Brain microvascular endothelial cell (primary cell): ENCODE results near the gene MYO18B.

Source experiments
- DNase-seq: peaks from one replicate; pipeline ENCODE4 v3.0.0-alpha.2; 2020
- H3K27ac ChIP-seq: fragments of 250-450 bp; sonication (Bioruptor Pico); 2 replicates; pipeline ENCODE4 v1.5.1; 2020; ENCODE audit warnings: mild to moderate bottlenecking, moderate library complexity
- H3K27me3 ChIP-seq: fragments of 250-450 bp; sonication (Bioruptor Pico); replicated peaks from 2 replicates; pipeline ENCODE4 v1.5.1; 2020; ENCODE audit warnings: mild to moderate bottlenecking
- H3K36me3 ChIP-seq: fragments of 250-450 bp; sonication (Bioruptor Pico); replicated peaks from 2 replicates; pipeline ENCODE4 v1.5.1; 2020; ENCODE audit warnings: mild to moderate bottlenecking
- H3K4me3 ChIP-seq: 2 replicates; pipeline ENCODE4 v1.5.1; 2011; ENCODE audit warnings: low read depth, mild to moderate bottlenecking, control low read depth, low read length, moderate library complexity
- in situ Hi-C: cut with HindIII; loops from 2 replicates; pipeline ENCODE4 v1.10.0; 2017; ENCODE audit warnings: low sequenced_read_pairs, low pct_ligation_motif_present
- TF ChIP-seq, protein P1 (sequence below): IDR thresholded peaks from 2 replicates; pipeline ENCODE4 v1.5.1; 2011; ENCODE audit warnings: low read depth, mild to moderate bottlenecking, moderate library complexity, low read length, control low read depth, inconsistent platforms; ENCODE audit errors: missing control alignments

Gene MYO18B

DNA sequence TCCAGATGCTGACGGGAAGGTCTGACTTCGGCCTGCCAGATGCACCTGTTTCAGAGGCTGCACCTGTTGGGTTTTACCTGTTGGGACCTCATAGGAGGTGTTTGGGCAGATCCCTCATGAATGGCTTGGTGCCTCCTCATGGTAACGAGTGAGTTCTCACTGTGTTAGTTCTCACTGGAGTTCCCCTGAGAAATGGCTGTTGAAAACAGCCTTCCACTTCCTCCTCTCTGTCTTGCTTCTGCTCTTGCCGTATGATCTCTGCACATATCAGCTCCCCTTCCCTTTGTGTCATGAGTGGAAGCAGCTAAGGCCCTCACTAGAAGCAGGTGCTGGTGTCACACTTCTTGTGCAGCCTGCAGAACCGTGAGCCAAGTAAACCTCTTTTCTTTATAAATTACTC lies 219.7 kb downstream of the MYO18B start:
- H3K4me3 ChIP-seq, result no peak overlapping the region
- in situ Hi-C loops, result no loop called here
- TF ChIP-seq, protein P1, sequence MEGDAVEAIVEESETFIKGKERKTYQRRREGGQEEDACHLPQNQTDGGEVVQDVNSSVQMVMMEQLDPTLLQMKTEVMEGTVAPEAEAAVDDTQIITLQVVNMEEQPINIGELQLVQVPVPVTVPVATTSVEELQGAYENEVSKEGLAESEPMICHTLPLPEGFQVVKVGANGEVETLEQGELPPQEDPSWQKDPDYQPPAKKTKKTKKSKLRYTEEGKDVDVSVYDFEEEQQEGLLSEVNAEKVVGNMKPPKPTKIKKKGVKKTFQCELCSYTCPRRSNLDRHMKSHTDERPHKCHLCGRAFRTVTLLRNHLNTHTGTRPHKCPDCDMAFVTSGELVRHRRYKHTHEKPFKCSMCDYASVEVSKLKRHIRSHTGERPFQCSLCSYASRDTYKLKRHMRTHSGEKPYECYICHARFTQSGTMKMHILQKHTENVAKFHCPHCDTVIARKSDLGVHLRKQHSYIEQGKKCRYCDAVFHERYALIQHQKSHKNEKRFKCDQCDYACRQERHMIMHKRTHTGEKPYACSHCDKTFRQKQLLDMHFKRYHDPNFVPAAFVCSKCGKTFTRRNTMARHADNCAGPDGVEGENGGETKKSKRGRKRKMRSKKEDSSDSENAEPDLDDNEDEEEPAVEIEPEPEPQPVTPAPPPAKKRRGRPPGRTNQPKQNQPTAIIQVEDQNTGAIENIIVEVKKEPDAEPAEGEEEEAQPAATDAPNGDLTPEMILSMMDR, result no peak
- H3K27me3 ChIP-seq, result no peaks in the 10 kb centered on the region
- H3K36me3 ChIP-seq, result no peaks in the 10 kb centered on the region
- no peak overlapping the region for H3K27ac ChIP-seq
- DNase-seq, result no peak

DNA sequence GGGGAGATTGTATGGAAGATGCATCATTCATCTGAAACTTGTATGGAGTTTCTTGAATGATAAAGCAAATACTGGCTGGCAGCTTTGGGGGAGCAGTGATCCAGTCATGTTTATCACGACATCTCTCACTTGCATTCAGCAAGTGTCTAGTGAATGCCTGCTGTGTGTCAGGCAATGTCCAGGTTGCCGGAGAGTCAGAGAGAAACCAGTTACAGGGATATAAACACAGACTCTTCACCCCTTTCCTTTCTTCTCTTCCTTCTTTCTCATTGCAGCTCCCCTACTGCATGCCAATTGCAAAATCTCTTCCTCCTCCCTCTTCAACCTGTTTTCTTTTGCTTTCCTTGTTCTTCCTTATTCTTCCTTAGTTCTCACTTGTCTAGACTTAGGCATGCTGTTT lies 220.7 kb downstream of the MYO18B start:
- Histone ChIP-seq H3K4me3 (no peak overlapping the region), H3K36me3 (no peaks in the 10 kb centered on the region), H3K27me3 (no peaks in the 10 kb centered on the region), H3K27ac (no peak overlapping the region)
- no peak for DNase-seq
- TF ChIP-seq, protein P1, result no peak
- in situ Hi-C loops, result no loop called here

DNA sequence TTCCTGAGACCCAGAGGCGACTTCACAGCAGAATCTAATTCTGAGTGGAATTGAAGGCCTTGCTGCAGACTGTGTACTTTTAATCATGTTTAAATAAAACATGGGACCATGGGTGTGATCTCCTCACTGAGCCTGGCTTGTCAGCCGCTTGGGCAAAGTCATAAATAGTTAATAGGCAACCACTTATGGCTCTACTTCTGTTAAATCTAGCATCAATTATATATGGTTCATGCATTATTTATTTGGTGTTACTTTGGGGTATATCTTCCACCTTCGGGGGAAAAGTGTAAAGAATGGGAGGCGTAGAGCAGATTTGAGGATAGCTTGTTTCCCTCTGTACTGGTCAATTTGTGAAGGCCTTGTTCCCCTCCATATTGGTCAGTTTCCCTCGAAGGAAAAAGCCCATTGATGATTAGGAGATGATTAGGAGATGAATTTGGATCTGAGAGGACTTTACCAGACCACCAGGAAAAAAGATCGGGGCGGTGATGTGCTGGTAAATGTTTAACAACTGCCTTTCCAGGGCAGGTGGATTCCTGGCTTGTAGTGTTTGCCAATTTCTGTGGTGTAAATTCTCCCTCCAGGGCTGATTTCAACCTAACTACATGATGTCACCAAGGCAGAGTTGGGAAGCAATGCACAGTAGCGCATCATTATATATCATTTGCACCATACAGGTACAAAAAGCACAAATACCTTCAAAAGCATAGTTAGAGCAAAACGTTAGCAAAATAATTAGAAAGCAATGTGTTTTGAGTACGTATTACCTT lies 223.2 kb downstream of the MYO18B start:
- in situ Hi-C loops, result no loop called here
- TF ChIP-seq, protein P1, result no peak
- no peak overlapping the region for H3K4me3 ChIP-seq
- H3K36me3 ChIP-seq, result no peaks in the 10 kb centered on the region
- H3K27me3 ChIP-seq, result no peaks in the 10 kb centered on the region
- no peak for DNase-seq
- H3K27ac ChIP-seq, result no peak overlapping the region

DNA sequence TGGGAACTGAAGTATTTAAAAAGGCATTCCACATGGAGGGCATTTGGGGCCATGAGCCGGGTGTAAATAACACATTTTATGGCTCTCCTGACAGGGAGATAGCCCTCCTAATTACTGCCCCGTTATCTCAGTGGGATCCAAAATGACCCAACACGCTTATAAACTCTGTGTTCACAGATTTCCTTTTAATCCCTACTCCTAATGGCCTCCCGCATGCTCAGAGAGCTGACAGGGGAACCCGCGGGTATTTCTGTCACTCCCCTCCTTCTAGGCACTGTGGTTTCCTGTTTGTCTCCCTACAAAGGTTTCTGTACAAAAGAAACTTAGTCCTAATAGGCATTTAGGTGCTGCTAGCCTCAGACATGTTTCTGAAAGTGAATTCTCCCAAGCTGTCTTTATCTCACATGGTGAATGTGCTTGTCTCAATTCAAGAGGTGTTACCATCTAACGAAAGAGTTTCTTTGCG lies 224.5 kb downstream of the MYO18B start:
- Histone ChIP-seq H3K27ac (no peak overlapping the region), H3K36me3 (no peaks in the 10 kb centered on the region), H3K27me3 (no peaks in the 10 kb centered on the region), H3K4me3 (no peak overlapping the region)
- in situ Hi-C loops, result no loop called here
- TF ChIP-seq, protein P1, result no peak
- no peak for DNase-seq

DNA sequence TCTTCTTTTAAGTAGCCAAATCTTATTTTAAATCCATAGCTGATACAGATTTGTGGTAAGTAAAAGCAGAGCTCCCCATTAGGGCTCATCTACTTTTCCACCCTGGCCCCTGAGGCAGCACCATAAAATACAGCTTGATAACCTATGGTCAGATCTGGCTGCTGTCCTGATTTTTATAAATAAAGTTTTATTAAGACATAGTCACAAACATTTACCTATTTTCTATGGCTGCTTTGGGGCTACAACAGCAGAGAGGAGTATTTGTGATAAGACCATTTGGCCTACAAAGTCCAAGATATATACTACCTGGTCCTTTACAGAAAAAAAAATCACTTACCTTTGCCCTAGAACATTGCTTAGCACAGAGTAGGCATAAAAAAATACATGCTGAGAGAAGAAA lies 227.3 kb downstream of the MYO18B start:
- no peaks in the 10 kb centered on the region for H3K36me3 ChIP-seq
- no peak overlapping the region for H3K4me3 ChIP-seq
- in situ Hi-C loops, result no loop called here
- no peaks in the 10 kb centered on the region for H3K27me3 ChIP-seq
- TF ChIP-seq, protein P1, result no peak
- no peak for DNase-seq
- no peak overlapping the region for H3K27ac ChIP-seq

DNA sequence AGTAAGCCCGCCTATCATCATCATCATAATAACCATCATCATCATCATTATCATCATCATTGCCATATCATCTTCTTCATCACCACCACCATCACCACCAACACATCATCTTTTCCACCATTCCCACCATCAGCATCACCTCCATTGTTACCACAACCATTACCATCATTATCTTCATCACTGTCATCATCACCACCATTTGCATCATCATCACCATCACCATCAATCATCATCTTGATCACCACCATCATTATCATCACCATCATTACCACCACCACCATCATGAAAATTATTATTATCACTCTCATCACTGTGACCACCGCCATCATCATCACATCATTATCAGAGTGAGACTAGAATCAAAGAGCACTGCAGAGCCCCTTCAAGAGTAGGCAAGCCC lies 227.9 kb downstream of the MYO18B start:
- in situ Hi-C loops, result no loop called here
- TF ChIP-seq, protein P1, result no peak
- no peak overlapping the region for H3K4me3 ChIP-seq
- H3K27me3 ChIP-seq, result no peaks in the 10 kb centered on the region
- DNase-seq, result no peak
- no peak overlapping the region for H3K27ac ChIP-seq
- H3K36me3 ChIP-seq, result no peaks in the 10 kb centered on the region
